Endometrial microvascular endothelial cells (primary cell): ENCODE data around the gene RPL18A. TPM values are rescaled to one million over a fixed set of nuclear protein-coding genes. Genes with fewer than 3 reads are reported as not detected.

Experiments used
- in situ Hi-C: cut with HindIII; loops from 2 replicates; pipeline ENCODE4 v1.10.0; 2017; ENCODE audit warnings: low sequenced_read_pairs, low pct_unique_long_range_greater_than_20kb; ENCODE audit errors: inconsistent ontology term
- total RNA-seq: library from RNA; depleted of rRNA; stranded (reverse); fragments of >200 nt; gene quantifications from one replicate; pipeline ENCODE4 v1.2.3, GENCODE V29; 2015; ENCODE audit errors: inconsistent ontology term

Gene RPL18A
- 1,241 TPM for total RNA-seq

DNA sequence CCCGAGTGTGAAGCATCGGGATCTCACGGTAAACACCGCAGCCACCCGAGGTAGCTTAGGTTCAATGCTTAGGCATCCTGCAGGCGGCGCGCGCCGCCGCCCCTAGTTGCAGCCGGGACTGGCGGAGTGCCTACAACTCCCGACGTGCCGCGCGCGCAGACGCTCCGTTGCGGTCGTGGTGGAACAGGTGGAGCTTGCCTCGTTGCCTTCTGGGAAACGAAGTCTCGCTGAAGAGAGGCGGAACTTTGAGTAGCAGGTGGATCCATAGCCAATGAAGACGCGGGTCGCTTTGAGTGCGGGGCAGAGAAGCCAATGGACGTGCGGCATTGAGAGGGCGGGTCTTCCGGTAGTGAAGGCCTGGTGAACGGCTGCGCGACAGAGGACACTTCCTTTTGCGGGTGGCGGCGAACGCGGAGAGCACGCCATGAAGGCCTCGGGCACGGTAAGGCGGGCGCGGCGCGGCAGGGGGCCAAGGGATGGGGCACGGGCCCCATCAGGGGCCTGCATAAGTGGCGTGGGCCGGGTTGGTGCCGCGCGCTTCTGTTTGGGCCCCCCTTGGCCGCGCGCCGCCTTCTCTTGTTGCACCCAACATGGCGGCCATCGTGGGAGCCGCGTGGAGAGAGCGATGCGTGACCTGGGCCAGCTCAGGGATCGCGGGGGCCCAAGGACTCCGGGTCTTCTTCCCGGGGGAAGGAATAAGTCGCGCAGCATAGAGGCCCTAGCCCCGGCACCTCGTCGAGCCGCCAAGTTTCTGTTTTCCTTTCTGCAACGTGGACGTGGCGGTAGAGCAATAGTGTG is at the start of gene RPL18A:
Gene RPL18A, plus strand, starts transcription at position 378 of the 798 bp plus-strand sequence. Its CDS starts 47 bp downstream, at position 425.
- in situ Hi-C loops = loop anchor here (25.0 kb wide), 1 partner anchor 422 kb away; the partner anchor contains the start of gene TMEM221

DNA sequence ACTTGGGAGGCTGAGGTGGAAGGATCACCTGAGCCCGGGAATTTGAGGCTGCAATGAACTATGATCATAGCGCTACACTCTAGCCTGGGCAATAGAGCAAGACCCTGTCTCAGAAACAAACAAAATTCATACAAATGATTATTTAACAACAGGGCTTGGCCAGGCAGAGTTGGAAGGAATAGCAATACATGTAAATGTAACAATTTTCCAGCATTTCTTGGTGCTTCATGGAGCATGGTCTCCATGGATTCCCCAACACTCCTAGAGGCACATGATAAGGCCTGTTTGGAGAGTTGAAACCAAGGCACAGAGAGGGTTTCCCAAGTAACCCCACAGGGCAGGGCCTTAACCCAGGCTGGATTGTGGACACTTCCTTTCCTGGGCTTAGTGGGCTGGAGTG is 48.6 kb upstream of the RPL18A start:
- in situ Hi-C loops = no loop called here

DNA sequence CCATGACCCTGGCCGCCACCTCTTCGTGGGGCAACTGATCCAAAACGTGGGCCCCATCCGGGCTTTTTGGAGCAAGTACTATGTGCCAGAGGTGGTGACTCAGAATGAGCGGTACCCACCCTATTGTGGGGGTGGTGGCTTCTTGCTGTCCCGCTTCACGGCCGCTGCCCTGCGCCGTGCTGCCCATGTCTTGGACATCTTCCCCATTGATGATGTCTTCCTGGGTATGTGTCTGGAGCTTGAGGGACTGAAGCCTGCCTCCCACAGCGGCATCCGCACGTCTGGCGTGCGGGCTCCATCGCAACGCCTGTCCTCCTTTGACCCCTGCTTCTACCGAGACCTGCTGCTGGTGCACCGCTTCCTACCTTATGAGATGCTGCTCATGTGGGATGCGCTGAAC is 48.0 kb upstream of the RPL18A start:
- in situ Hi-C loops = no loop called here

DNA sequence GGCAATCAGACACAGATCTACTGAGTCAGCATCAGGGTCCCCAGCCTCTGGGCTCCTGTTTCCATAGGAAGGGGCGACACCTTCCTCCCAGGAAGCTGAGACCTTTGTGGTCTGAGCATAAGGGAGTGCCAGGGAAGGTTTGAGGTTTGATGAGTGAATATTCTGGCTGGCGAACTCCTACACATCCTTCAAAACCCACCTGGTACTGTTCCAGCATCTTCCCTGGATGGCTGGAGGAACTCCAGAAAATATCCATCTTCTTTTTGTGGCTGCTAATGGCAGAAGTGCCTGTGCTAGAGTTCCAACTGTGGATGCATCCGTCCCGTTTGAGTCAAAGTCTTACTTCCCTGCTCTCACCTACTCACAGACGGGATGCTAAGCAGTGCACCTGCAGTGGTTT is 47.6 kb upstream of the RPL18A start:
- in situ Hi-C loops = no loop called here

DNA sequence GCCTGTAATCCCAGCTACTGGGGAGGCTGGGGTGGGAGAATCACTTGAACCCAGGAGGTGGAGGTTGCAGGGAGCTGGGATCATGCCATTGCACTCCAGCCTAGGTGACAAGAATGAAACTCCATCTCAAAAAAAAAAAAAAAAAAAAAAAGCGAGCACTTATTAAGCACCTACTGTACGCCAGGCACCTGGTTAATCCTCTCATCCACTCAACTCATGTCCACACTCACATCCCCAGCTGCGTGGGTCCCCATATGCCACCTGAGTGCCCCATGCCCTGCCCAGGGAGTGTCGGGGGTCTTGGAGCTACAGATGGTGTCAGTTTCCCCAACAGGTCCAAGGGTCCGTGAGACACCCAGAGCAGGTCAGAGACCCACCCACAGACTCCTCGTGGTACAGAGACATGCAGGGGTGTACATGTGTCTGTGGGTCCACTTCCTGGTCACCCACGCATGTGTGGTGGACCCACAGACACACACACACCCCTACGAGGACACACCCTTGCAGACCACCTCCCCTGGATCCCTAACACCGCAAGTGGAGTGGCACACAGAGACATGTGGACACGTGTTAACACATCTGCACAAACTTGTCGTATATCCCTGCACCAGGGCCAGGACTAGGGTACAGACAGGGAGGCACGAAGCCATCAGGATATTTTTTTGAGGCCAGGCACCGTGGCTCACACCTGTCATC is 41.9 kb upstream of the RPL18A start:
- in situ Hi-C loops = no loop called here

DNA sequence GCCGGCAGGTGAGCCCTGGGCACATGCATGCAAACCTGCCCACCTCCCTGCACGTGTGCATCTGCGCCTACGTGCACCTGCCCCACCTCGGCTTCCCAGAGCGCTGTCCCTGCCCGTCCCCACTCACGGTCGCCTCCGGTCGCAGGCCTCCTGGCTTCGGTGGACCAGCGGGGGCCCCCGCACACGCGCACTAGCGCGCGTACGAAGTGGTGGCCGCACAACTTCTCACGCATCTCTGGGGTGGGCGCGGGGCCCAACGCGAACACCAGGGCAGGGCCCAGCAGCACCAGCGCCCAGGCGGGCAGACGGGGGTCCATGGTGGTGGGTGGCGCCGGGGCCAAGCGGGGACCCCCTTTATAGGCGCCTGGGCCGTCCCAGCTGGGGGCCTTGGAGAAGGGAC is 38.5 kb upstream of the RPL18A start, which contains the start of gene INSL3:
Gene INSL3, minus strand, starts transcription at position 330 of the 400 bp plus-strand sequence. Its CDS starts 13 bp downstream, at position 317.
- in situ Hi-C loops = no loop called here

DNA sequence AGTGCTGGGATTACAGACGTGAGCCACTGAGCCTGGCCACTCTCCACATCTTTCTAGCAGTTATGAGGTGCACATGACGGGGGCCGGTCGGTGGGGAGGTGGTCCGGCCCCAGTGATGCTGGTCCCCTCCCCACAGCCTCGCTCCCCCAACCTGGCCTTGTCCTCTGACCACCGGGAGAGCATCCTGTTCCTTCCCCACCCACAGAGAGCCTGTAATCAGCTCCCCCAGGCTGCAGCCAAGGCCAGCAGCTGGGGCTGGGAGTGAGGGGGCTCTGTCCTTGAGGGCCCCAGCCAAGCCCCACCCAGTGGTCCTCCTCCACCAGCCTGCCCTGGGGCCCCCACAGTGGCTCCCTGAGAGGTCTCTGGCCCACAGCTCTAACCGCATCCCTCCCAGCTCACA is 35.4 kb upstream of the RPL18A start:
- in situ Hi-C loops = no loop called here

DNA sequence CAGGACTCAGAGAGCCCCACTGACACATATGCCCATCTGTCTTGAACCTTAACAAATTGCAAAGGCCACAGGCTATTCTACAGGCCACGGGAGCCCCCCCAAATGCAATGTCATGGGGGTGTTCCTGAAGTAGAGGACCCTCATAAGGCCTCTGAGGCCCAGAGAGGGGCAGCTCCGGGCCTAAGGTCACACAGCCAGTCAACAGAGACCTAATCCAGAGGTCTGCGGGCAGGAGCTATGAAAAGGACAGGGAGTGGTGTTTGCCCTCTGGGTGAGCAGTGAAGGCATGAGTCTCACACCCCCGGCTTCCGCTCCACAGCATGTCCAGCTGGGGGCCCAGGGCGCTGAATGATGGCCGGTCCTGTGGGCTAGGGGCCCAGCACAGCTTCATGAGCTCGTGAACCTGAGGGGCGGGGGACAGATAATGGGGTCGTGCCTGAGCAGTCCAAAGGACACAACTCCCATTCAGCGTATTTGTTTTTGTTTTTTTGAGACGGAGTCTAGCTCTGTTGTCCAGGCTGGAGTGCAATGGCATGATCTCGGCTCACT is 33.1 kb upstream of the RPL18A start:
- in situ Hi-C loops = no loop called here

DNA sequence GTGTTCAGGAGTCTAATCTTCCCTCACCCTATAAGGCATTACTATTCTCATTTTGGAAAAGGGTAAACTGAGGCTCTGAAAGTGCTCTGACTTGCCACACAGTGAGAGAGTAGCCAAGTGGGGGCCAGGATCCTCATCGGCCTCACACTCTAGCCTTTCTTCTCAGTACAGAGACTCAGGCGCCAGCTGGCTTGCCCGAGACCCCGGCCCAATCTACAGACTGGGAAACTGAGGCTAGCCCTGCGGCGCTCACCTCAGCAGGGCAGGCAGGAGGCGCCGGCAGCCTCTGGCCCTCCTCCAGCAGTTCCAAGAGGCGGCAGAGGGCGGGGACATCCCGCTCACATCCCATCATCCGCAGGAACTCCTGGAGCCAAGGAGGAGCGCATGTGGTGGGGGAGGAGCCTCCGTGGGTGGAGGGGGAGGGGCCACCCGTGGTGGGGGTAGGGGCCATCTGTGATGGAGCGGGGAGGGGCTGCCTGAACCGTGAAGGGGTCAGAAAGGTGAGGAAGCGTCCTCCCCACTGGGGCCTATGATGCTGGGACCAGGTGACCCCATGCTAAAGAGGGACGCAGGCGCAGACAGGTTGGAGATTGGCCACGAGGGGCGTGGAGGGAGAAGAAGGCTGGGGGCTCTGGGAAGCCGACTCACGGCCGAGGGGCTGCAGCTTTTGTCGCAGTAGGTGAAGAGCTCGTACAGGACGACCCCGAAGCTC is 29.7 kb upstream of the RPL18A start:
- in situ Hi-C loops = no loop called here

DNA sequence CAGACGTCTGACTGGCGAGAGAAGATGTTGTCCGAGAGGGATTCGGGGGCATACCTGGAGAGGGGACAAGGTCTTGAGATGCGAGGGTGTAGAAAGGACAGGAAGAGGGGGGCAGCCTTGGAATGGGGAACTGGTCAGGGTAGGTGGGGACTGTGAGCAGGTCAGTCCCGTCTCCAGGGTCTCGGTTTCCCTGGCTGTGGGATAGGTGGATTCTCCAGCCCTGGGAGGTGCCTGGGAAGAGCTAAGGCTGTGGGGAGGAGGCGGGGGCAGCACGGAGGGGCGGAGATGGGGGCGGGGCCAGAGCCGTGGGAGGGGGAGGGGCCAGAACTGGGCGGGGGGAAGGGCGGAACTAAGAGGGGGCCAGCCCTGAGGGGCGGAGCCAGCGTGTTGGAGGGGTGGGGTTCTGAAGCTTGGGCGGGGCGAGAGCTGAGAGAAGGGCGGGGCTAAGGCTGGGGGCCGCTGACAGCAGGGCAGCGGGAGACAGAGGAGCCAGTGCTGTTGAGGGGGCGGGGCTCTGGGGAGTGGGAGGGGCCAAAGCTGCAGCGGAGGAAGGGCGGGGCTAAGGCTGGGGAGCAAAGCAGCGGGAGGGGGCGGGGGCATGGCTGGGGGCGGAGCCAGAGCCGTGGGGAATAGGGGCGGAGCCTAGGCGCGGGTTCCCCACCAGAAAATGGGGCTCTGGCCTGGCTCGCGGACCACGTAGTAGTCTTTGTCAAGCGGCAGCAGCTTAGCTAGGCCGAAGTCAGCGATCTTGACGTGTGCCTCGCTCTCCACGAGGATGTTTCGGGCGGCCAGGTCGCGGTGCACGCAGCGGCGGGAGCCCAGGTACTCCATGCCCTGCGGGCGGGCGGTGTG is 28.9 kb upstream of the RPL18A start:
- in situ Hi-C loops = no loop called here

DNA sequence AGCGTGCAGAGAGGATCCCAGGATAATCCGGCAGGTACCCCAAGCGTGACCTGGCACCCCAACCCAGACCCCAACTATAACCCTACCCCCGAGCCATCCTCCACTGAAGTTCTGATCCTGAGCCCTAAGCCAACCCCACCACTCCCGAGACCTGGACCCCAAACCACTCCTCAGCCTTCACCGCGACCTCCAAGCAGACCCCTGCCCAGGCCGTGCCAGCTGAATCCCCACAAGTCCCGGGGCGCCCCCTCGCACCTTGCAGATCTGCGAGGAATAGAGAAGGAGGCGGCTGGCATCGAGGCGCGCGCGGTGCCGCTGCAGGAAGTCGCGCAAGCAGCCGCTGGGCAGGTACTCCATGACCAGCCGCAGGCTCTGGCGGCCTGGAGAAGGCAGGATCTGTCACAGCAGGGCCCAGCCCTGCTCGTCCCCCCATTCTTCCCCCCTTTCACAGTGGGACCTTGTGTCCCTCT is 28.3 kb upstream of the RPL18A start:
- in situ Hi-C loops = no loop called here

DNA sequence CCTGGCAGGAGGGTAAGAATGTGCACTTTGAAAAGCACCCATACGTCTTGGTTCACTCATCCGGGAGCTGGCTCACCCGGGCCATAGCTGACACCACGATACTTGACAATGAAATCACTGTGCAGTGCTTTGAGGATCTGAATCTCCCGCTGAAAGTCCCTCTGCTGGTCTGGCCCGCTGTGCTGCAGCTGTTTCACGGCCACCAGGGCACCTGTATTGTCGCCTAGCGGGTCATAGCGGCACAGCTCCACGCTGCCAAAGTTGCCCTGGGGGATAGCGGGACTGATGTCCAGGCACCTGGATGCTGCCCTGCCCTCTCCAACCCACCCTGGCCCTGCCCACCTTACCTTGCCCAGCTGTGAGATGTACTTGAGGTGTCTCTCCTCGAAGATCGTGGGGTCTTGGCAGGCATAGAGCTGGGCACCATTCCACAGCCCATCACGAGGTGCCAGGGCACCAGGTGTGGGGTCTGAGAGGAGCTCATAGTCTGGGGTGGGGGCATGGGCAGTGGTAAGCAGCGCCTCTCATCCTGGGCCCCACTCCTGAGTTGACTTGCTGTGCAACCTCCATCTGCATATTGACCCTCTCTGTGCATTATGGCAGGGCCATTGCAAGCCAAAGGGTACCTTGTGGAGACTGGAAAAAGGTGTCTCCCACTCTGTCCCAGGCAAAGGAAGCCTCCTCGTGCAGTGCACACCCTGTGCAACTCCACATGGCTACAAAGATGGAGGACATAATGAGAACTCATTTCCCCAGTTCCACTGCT is 27.1 kb upstream of the RPL18A start:
- in situ Hi-C loops = no loop called here

DNA sequence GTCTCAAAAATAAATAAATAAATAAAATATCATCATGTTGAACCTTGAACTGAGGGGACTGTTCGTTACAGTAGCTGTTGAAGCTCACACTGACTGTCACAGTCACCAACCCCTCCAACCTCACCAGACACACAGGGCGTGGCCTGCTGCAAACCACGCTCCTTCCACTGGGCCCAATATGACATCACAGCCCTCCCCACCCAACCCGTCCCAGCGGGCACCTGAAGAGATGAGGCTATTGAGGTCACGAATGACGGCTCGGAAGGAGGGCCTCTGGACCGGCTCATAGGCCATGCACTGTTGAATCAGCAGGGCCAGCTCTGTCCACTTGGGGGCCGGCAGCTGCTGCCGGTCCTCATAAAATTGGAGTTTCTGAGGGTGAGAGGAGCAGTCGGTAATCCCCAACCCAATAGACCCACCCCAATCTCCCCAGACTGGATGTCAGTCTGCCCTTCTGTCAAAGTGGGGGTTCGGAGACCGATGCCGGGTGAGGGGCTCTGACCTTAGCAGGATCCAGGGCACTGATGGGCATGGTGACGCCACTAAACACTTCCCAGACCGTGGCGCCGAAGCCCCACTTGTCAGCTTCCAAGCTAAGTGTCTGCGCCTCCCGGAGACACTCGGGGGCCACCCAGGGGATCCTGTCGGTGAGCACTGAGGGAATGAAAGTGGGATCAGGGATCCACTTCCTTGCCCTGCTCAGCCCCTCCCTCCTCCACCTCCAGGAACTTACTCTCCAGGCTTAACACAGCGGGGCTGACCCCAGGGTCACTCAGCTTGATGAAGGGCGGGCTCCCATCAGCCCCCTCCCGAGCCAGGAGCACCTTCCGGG is 25.1 kb upstream of the RPL18A start:
- in situ Hi-C loops = no loop called here

DNA sequence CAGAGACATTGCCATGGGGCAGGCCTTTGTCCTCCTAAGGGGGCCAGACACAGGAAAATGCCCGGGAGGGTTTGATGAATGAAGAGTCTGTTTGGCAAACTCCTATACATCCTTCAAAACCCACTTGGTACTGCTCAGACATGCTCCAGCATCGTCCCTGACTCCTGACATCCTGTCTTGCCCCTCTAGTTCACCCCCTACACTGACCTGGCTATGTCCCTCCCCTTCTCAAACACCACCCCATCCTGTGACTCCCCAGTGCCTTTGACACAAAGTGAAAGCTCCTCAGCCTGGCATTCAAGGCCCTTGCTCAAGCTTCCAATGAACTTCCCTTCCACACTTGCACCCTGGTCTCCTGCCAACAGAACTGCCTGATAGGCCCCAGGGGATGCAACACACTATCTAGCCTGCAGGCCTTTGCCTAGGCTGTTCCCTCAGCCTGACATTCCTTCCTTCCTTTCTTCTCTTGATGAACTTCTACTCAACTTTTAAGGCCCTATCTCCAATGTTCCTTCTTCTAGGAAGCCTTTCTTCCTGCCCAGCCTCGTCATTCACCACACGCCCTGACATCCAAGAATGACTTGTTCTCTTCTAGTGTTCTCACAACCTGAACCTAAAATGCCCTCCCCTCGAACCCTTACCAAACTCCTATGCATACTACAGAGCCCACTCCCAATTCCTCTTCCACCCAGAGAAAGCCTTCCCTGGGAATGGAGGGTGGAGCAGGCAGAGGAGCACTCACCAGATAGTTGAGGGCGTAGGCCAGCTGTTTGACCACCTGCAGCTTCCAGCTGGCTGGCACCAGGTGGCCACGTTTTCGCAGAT is 24.3 kb upstream of the RPL18A start:
- in situ Hi-C loops = no loop called here

DNA sequence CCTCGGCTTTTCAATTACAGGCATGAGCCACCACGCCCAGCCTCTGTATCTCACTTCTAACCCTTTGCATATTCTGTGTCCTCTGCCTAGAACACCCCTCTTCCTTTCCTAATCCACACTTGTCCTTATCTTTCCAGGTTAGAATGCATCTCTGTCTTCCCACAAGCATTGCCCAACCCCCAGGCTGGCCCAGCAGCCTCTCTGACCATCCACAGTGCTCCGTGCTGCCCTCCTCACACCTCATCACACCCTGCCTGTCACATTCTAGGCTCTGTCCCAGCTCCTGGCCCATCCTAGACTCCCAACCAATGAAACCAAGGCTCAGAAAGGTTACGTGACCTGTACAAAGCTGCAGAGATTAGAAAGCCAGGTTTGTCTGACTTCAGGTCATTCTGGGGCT is 23.2 kb upstream of the RPL18A start:
- in situ Hi-C loops = no loop called here

DNA sequence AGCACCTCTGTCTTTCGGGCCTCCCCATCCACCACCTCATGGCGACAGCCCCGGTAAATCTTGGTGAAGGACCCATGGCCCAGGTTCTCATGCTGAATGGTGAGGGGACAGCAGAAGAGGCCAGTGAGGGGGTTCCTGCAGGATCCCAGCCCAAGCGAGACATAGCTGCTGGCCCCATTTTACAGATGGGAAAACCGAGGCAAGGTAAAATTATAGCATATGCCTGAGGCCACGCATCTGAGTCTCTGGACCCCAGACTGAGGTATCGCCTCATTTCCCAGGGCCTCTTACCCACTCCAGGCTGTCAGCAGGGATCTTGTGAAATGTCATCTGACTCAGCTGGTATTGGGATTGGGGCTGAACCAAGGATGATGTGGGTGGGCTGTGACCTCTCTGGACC is 21.7 kb upstream of the RPL18A start:
- in situ Hi-C loops = no loop called here
